AG10803 (cell line): ENCODE results near the gene FBLN5.

Experiments
- DNase-seq: peaks from one replicate; pipeline ENCODE4 v3.0.0; 2010; ENCODE audit warnings: low read depth
- H3K4me3 ChIP-seq: 2 replicates; pipeline ENCODE4 v1.5.1; 2011; ENCODE audit warnings: mild to moderate bottlenecking, low read length, control low read depth
- CTCF ChIP-seq: conservative IDR thresholded peaks from 2 replicates; pipeline ENCODE4 v1.5.1; 2011; ENCODE audit warnings: mild to moderate bottlenecking, low read length, control low read depth, inconsistent platforms

FBLN5 gene

GRCh38 chr14:91934554-91935285 is 12.8 kb downstream of the FBLN5 start:
- no peak overlapping the region for H3K4me3 ChIP-seq
- no peak for TF ChIP-seq CTCF
- DNase-seq: no peak

- H3K4me3 ChIP-seq: no peak overlapping the region
- DNase-seq: no peak
- no peak for TF ChIP-seq CTCF
Measured at GRCh38 chr14:91931478-91932088, 15.9 kb downstream of the FBLN5 start.

- H3K4me3 ChIP-seq: no peak overlapping the region
- TF ChIP-seq CTCF: no peak
- DNase-seq: peak; percentile 55
Measured at GRCh38 chr14:91929700-91930099, 17.8 kb downstream of the FBLN5 start.

- no peak for DNase-seq
- H3K4me3 ChIP-seq: no peak overlapping the region
- no peak for TF ChIP-seq CTCF
Measured at GRCh38 chr14:91927800-91928199, 19.7 kb downstream of the FBLN5 start.

- DNase-seq: no peak
- TF ChIP-seq CTCF: no peak
- H3K4me3 ChIP-seq: no peak overlapping the region
Measured at GRCh38 chr14:91927191-91927590, 20.3 kb downstream of the FBLN5 start.

- no peak for TF ChIP-seq CTCF
- DNase-seq: no peak
- no peak overlapping the region for H3K4me3 ChIP-seq
Measured at GRCh38 chr14:91926131-91926890, 21.2 kb downstream of the FBLN5 start.
